Endothelial cell (in vitro differentiated cells): Measurements from ENCODE around the gene PTPRN2. TPM values are rescaled to one million over a fixed set of nuclear protein-coding genes. Genes with fewer than 3 reads are reported as not detected.
A peak's percentile ranks its signal among the peaks of the same experiment; 100 is the strongest.

ENCODE experiments used
- DNase-seq: peaks from one replicate; pipeline ENCODE4 v3.0.0; 2021; ENCODE audit warnings: low spot score
- H3K27ac Mint-ChIP-seq: one replicate; pipeline ENCODE4 v1.8.0; 2021; ENCODE audit warnings: mixed read lengths, inconsistent platforms; ENCODE audit not compliant: unreplicated experiment
- H3K27me3 Mint-ChIP-seq: one replicate; pipeline ENCODE4 v1.8.0; 2021; ENCODE audit warnings: mild to moderate bottlenecking, moderate library complexity, mixed read lengths, inconsistent platforms; ENCODE audit not compliant: unreplicated experiment
- H3K36me3 Mint-ChIP-seq: one replicate; pipeline ENCODE4 v1.8.0; 2021; ENCODE audit warnings: mild to moderate bottlenecking, low read depth, mixed read lengths, inconsistent platforms; ENCODE audit not compliant: unreplicated experiment
- H3K4me1 Mint-ChIP-seq: one replicate; pipeline ENCODE4 v1.8.0; 2021; ENCODE audit warnings: mild to moderate bottlenecking, mixed read lengths, inconsistent platforms; ENCODE audit not compliant: unreplicated experiment
- H3K4me3 Mint-ChIP-seq: one replicate; pipeline ENCODE4 v1.8.0; 2021; ENCODE audit warnings: mild to moderate bottlenecking, mixed read lengths, inconsistent platforms; ENCODE audit not compliant: unreplicated experiment
- H3K9me3 Mint-ChIP-seq: one replicate; pipeline ENCODE4 v1.8.0; 2021; ENCODE audit warnings: mixed read lengths, inconsistent platforms; ENCODE audit not compliant: unreplicated experiment
- CTCF ChIP-seq: fragments of 200-600 bp; sonication (generic); IDR thresholded peaks from one replicate; pipeline ENCODE4 v1.5.0; 2021; ENCODE audit warnings: antibody characterized with exemption; ENCODE audit not compliant: unreplicated experiment
- total RNA-seq: library from RNA; stranded (reverse); fragmentation: NEBNext Ultra II Directional; extraction: Animal tissue kit (Norgen Biotek cat#: 25700); gene quantifications from one replicate; pipeline ENCODE4 v1.2.1, GENCODE V29; 2021; ENCODE audit not compliant: unreplicated experiment

PTPRN2 gene
- total RNA-seq, 1 donor from 2014 or later = 0.18 TPM

DNA sequence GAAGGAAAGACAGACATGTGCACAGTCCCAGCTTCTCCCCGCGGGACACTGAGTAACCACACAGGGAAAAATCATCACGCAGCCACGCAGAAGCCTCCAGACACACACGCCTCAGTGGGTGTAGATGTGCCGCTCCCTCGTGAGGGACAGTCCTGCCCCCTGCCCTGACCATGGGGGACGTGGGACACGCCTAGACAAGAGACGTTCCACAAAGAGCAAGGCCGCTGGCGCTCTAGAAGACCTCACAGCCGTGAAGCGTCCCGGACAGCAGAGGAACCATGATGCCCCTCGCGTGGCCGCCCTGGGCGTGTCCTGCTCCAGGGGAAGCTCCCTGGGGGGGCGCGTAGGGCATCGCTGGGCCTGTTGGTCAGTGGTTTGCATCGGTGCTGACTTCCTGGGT is 1040.0 kb downstream of the PTPRN2 start:
- Mint-ChIP-seq H3K4me1 (no peaks in the 10 kb centered on the region), H3K9me3 (peaks cover 50% of the 10 kb centered on the region), H3K27ac (no peak overlapping the region), H3K4me3 (no peak overlapping the region), H3K27me3 (peaks cover 23% of the 10 kb centered on the region), H3K36me3 (peaks cover 28% of the 10 kb centered on the region)
- no peak for TF ChIP-seq CTCF
- DNase-seq = no peak

- Mint-ChIP-seq H3K4me3 (no peak overlapping the region), H3K4me1 (no peaks in the 10 kb centered on the region), H3K27ac (no peak overlapping the region), H3K36me3 (peaks cover 27% of the 10 kb centered on the region), H3K9me3 (peaks cover 48% of the 10 kb centered on the region), H3K27me3 (peaks cover 23% of the 10 kb centered on the region)
- DNase-seq = no peak
- no peak for TF ChIP-seq CTCF
Measured at GRCh38 chr7:157547102-157547501, 1040.5 kb downstream of the PTPRN2 start.

- no peak overlapping the region for H3K4me3 Mint-ChIP-seq
- peaks cover 26% of the 10 kb centered on the region for H3K27me3 Mint-ChIP-seq
- no peak overlapping the region for H3K27ac Mint-ChIP-seq
- no peak for DNase-seq
- peaks cover 54% of the 10 kb centered on the region for H3K9me3 Mint-ChIP-seq
- no peaks in the 10 kb centered on the region for H3K4me1 Mint-ChIP-seq
- TF ChIP-seq CTCF = no peak
- peaks cover 29% of the 10 kb centered on the region for H3K36me3 Mint-ChIP-seq
Measured at GRCh38 chr7:157545681-157546060, 1042.0 kb downstream of the PTPRN2 start.

DNA sequence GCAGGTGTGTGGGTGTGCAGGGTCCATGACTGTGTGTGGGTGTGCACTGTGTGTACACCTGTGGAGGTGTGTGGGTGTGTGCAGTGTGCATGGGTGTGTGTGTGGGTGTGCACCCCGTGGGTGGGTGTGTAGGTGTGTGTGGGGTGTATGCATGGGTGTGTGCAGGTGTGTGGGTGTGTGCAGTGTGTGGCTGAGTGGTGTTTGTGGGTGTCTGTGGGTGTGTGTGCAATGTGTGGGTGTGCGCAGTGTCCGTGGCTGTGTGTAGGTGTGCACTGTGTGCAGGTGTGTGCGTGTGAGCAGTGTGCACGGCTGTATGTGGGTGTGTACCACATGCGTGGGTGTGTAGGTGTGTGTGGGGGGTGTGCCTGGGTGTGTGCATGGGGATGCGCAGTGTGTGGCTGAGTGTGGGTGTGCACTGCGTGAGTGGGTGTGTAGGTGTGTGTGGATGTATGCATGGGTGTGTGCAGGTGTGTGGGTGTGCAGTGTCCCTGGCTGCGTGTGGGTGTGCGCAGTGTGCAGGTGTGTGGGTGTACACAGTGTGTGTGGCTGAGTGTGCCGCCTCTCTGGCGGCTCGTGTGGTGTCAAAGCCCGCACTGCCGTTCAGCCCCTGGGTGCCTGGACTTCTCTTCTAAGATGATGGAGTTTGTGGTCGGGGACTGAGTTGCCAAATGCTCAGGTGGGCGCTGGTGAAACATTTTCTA is 1042.5 kb downstream of the PTPRN2 start:
- H3K27ac Mint-ChIP-seq = no peak overlapping the region
- peaks cover 58% of the 10 kb centered on the region for H3K9me3 Mint-ChIP-seq
- peaks cover 25% of the 10 kb centered on the region for H3K27me3 Mint-ChIP-seq
- H3K4me3 Mint-ChIP-seq = peak overlapping the region; percentile 68
- TF ChIP-seq CTCF = no peak
- no peaks in the 10 kb centered on the region for H3K4me1 Mint-ChIP-seq
- H3K36me3 Mint-ChIP-seq = peaks cover 29% of the 10 kb centered on the region
- DNase-seq = no peak

GRCh38 chr7:157544226-157544625 is 1043.4 kb downstream of the PTPRN2 start:
- Mint-ChIP-seq H3K4me3 (peak overlapping the region; percentile 60), H3K4me1 (no peaks in the 10 kb centered on the region), H3K27ac (no peak overlapping the region), H3K36me3 (peaks cover 25% of the 10 kb centered on the region), H3K9me3 (peaks cover 60% of the 10 kb centered on the region), H3K27me3 (peaks cover 18% of the 10 kb centered on the region)
- no peak for TF ChIP-seq CTCF
- no peak for DNase-seq
